IPS-18a (cell line): Measurements from ENCODE around the gene TRIAP1.
"Not testable (repeated sequence)": the region's sequence is repeated elsewhere in the genome, so short reads cannot be mapped to it uniquely, and the experiment has no call there.

Experiments
- H3K27ac ChIP-seq: one replicate; pipeline ENCODE4 v1.5.1; 2013; ENCODE audit warnings: low read length
- H3K27me3 ChIP-seq: one replicate; pipeline ENCODE4 v1.6.1; 2013; ENCODE audit warnings: mild to moderate bottlenecking, low read length; ENCODE audit not compliant: control insufficient read depth, insufficient read depth
- H3K36me3 ChIP-seq: one replicate; pipeline ENCODE4 v1.6.1; 2013; ENCODE audit warnings: low read depth, low read length; ENCODE audit not compliant: control insufficient read depth
- H3K4me1 ChIP-seq: one replicate; pipeline ENCODE4 v1.6.1; 2013; ENCODE audit warnings: low read depth, low read length; ENCODE audit not compliant: control insufficient read depth
- H3K4me3 ChIP-seq: one replicate; pipeline ENCODE4 v1.5.1; 2013; ENCODE audit warnings: low read length
- H3K9ac ChIP-seq: one replicate; pipeline ENCODE4 v1.6.1; 2013; ENCODE audit warnings: mild to moderate bottlenecking, low read length, moderate library complexity
- H3K9me3 ChIP-seq: one replicate; pipeline ENCODE4 v1.6.1; 2013; ENCODE audit warnings: low read depth, low read length; ENCODE audit not compliant: control insufficient read depth

The TRIAP1 gene

DNA sequence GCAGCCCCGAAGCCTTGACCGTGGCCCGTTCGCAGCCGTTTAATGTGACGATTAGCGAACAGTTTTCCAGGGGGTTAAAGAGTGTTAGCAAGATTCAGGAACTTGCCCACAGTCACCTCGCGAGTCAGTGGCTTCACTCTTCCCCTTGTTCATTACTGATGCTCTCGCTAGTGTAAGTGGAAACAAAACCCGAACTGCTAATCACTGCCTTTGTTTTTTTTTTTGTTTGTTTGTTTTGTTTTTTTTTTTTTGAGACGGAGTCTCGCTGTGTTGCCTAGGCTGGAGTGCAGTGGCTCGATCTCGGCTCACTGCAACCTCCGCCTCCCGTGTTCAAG, 627 bp upstream of the TRIAP1 start:
- H3K36me3 ChIP-seq: peaks cover 41% of the 10 kb centered on the region
- H3K4me3 ChIP-seq: peak overlapping the region; percentile 92
- not testable (repeated sequence) for H3K4me1 ChIP-seq, H3K27me3 ChIP-seq, H3K9me3 ChIP-seq
- H3K27ac ChIP-seq: peak overlapping the region; percentile 86
- peak overlapping the region; percentile 85 for H3K9ac ChIP-seq

DNA sequence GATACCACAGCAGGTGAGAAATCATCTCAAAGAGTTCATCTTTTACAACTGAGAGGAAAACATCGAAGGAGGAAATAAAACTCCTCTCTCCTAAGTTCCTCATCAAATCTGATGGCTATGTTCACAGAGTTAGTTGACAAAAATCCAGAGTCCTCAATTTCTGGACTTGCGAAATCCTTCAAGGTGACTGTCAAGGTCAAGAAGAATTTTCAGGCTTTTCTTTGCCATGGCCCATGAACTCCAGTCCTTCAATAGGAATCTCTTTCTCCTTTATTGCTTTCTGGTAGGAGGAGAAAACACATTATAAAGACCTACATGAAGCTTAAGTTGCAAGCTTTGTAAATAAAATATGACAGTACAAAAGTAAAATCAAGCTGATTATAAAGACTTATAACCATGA, 1.5 kb downstream of the TRIAP1 start:
- H3K36me3 ChIP-seq: peaks cover 45% of the 10 kb centered on the region
- no peak overlapping the region for H3K27ac ChIP-seq
- H3K27me3 ChIP-seq: no peaks in the 10 kb centered on the region
- peaks cover 3% of the 10 kb centered on the region for H3K4me1 ChIP-seq
- H3K9ac ChIP-seq: no peak overlapping the region
- H3K9me3 ChIP-seq: no peaks in the 10 kb centered on the region
- H3K4me3 ChIP-seq: peak overlapping the region; percentile 92

- H3K27me3 ChIP-seq: no peaks in the 10 kb centered on the region
- peaks cover 35% of the 10 kb centered on the region for H3K36me3 ChIP-seq
- peaks cover 3% of the 10 kb centered on the region for H3K4me1 ChIP-seq
- peak overlapping the region; percentile 21 for H3K4me3 ChIP-seq
- no peak overlapping the region for H3K9ac ChIP-seq
- H3K27ac ChIP-seq: no peak overlapping the region
- H3K9me3 ChIP-seq: no peaks in the 10 kb centered on the region
These were observed 6.4 kb downstream of the TRIAP1 start for GRCh38 chr12:120439646-120440247.

DNA sequence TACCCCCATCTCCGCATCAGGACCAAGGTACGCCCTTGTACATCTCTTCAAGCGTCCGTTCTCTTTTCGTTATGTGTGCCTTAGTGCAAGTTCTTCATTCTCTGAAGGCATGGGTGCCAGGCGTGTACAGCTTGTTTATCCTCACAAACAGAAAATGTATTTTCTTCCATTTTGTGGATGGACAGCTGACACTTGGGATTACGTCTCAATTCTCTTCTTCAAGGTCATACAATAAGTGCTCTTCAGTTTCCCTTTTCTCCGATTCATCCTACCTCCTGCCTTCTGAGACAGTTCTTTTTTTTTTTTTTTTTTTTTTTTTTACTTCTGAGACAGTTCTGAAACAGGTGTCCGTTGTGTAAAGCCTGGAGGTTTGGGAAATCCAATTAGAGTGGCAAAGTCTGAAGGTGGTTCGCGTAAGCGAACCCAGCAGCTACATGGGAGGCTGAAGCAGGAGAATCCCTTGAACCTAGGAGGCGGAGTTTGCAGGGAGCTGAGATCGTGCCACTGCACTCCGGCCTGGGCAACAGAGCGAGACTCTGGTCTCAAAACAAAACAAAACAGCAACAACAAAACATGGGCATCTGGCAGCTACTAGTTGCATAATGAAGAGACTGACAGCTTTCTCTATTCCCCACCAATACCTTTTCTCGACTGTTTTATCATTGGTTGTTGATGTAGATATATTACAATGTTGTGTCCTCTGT, 7.5 kb downstream of the TRIAP1 start:
- Histone ChIP-seq H3K9ac (peak overlapping the region; percentile 69), H3K9me3 (no peaks in the 10 kb centered on the region), H3K4me3 (peak overlapping the region; percentile 89), H3K27me3 (no peaks in the 10 kb centered on the region), H3K36me3 (peaks cover 24% of the 10 kb centered on the region), H3K4me1 (peaks cover 3% of the 10 kb centered on the region), H3K27ac (peak overlapping the region; percentile 13)

DNA sequence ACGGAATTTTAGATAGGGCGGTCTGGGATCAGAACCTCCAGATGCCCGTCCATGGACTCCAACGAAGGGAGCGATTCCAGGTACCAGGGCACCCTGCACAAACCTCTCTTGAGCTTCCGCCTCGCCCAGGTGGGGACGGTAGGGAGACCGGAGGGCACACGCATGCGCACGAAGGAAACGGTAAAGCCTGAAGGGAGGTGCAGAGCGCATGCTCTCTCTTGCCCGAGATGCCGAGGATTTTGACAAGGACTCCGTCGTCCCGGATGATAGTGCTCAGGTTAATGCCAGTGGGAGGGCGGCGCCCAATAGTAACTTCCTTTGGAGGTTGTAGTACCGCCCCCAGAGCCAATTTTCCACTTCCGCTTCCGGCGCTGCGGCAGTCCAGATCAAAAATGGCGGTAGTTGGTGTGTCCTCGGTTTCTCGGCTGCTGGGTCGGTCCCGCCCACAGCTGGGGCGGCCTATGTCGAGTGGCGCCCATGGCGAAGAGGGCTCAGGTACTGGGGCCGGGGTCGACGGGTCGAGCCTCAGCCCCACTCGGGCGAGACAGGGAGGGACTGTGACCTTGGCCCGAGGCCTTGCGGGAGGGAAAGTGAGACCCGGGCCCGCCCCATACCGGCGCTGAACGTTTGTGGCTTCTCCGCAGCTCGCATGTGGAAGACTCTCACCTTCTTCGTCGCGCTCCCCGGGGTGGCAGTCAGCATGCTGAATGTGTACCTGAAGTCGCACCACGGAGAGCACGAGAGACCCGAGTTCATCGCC, 8.3 kb downstream of the TRIAP1 start, which contains the start of gene COX6A1:
Gene COX6A1, plus strand, starts transcription at position 379 of the 760 bp plus-strand sequence. Its CDS starts 14 bp downstream, at position 393.
- Histone ChIP-seq H3K36me3 (peaks cover 17% of the 10 kb centered on the region), H3K9me3 (no peaks in the 10 kb centered on the region), H3K27me3 (no peaks in the 10 kb centered on the region), H3K4me1 (peaks cover 3% of the 10 kb centered on the region), H3K4me3 (peak within 1 kb of the TSS; percentile 89), H3K27ac (peak within 1 kb of the TSS; percentile 13), H3K9ac (peak within 1 kb of the TSS; percentile 69)

DNA sequence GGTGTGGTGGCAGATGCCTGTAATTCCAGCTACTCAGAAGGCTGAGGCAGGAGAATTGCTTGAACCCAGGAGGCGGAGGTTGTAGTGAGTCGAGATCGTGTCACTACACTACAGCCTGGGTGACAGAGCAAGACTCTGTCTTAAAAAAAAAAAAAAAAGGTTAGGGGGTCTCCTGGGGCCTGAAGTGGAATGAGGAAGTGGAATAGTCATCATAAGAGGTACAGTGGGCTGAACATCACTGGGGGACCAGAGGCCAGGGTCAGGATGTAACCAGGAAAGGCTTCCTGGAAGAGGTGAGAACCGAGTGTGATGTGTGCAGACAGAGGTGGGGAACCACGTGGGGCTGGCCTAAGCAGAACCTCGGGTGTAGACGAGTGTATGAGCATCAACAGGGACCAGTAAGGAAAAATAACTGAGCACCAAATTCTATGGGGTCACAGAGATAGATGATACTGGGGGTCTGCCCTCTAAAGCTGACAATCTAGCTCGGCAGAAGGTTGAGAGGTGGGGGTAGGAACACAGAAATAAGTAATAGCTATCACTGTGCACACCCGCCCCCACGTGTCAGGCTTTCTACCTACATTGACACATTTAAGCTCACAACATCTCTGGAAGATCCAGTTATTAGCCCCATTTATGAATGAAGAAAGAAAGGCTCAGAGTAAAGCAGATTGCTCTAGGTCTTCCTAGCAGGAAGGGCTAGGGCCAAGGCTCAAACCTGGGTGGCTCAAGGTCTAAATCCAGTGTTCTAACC, 13.2 kb downstream of the TRIAP1 start:
- Histone ChIP-seq H3K9ac (no peak overlapping the region), H3K4me3 (no peak overlapping the region), H3K9me3 (no peaks in the 10 kb centered on the region), H3K36me3 (no peaks in the 10 kb centered on the region), H3K27me3 (no peaks in the 10 kb centered on the region), H3K27ac (no peak overlapping the region), H3K4me1 (no peaks in the 10 kb centered on the region)

DNA sequence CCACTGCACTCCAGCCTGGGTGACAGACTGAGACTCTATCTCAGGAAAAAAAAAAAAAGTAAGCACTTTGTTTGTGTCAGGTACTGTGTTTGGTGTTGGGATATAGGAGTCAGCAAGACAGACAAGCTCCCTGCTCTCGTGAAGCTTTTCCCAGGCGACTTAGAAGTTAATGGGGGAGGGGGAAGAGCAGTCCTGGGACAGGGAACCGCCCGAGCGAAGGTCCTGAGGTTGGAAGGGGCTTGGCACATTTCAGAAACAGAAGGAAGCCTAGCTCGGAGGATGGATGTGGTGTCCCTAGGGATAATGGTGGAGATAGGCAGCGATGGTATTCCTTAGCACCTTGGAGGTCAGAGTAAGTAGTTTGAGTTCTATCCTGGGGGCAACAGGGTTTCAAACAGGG, 16.8 kb downstream of the TRIAP1 start:
- H3K36me3 ChIP-seq: no peaks in the 10 kb centered on the region
- H3K9ac ChIP-seq: no peak overlapping the region
- H3K4me1 ChIP-seq: no peaks in the 10 kb centered on the region

DNA sequence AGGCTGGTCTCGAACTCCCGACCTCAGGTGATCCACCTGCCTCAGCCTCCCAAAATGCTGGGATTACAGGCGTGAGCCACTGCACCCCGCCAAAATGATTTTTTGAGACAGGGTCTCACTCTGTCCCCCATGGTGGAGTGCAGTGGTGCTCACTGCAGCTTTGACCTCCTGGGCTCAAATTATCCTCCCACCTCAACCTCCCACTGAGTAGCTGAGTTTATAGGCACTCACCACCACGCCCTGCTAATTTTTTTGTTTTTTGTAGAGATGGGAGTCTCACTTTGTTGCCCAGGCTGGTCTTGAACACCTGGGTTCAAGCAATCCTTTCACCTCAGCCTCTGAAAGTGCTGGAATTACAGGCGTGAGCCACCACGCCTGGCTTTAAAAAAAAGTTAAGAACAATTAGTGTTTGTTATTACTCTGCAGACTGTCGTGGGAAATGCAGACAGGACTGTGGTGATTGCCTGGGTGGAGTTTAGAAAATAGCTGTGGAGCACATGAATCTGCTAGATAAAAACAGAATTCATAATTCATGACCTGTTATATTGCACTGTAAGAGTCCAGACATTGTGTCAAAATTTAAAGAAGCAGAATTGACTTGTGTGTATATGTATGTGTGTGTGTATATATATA, 17.5 kb downstream of the TRIAP1 start:
- Histone ChIP-seq H3K27ac (no peak overlapping the region), H3K9me3 (no peaks in the 10 kb centered on the region), H3K4me1 (no peaks in the 10 kb centered on the region), H3K9ac (no peak overlapping the region), H3K4me3 (no peak overlapping the region), H3K27me3 (no peaks in the 10 kb centered on the region), H3K36me3 (no peaks in the 10 kb centered on the region)

More for the DNA sequence above, 16.8 kb downstream of the TRIAP1 start:
- Histone ChIP-seq H3K27ac (no peak overlapping the region), H3K27me3 (no peaks in the 10 kb centered on the region), H3K9me3 (no peaks in the 10 kb centered on the region), H3K4me3 (no peak overlapping the region)

DNA sequence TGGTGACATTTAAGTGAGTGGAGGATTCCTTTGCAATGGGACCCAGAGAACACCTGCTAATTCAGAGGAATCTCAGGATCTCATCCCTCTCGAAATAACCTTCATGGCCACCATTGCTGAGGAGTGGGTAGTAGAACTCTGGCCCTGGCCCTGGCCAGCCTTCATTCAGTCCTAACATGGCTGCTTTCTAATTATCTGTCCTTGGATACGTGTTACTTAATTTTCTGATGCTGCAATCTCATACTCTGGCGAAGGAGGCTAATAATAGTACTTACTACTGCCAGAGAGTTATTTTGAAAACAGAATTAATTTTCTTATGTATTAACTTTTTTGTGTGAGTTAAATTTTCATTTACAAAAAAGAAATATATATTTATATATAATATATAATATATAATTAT, 20.4 kb downstream of the TRIAP1 start:
- Histone ChIP-seq H3K4me1 (no peaks in the 10 kb centered on the region), H3K9me3 (no peaks in the 10 kb centered on the region), H3K4me3 (no peak overlapping the region), H3K9ac (no peak overlapping the region), H3K36me3 (no peaks in the 10 kb centered on the region), H3K27ac (no peak overlapping the region), H3K27me3 (no peaks in the 10 kb centered on the region)

- Histone ChIP-seq H3K27me3 (no peaks in the 10 kb centered on the region), H3K4me1 (no peaks in the 10 kb centered on the region), H3K4me3 (no peak overlapping the region), H3K9me3 (no peaks in the 10 kb centered on the region), H3K36me3 (no peaks in the 10 kb centered on the region), H3K27ac (no peak overlapping the region), H3K9ac (no peak overlapping the region)
These were observed 23.2 kb downstream of the TRIAP1 start for GRCh38 chr12:120422892-120423456.

GRCh38 chr12:120421701-120422100, 24.5 kb downstream of the TRIAP1 start:
- Histone ChIP-seq H3K27ac (no peak overlapping the region), H3K9me3 (no peaks in the 10 kb centered on the region), H3K36me3 (no peaks in the 10 kb centered on the region), H3K4me3 (no peak overlapping the region), H3K4me1 (no peaks in the 10 kb centered on the region), H3K9ac (no peak overlapping the region), H3K27me3 (no peaks in the 10 kb centered on the region)
